ENCODE results near the gene SLC39A11.

GRCh38 chr17:73029021-73029420 is 63.5 kb downstream of the SLC39A11 start:
- TF ChIP-seq CTCF (IDR thresholded peaks at IDR 0.05) (no peak), POLR2AphosphoS5 (IDR thresholded peaks at IDR 0.05) (no peak), POLR2A (IDR thresholded peaks at IDR 0.05) (no peak), EP300 (IDR thresholded peaks at IDR 0.05) (no peak)
